ENCODE results near the gene GPATCH2L.

GRCh38 chr14:76212242-76212641 lies 60.5 kb downstream of the GPATCH2L start:
- TF ChIP-seq CTCF (IDR thresholded peaks at IDR 0.05) (no peak), POLR2A (IDR thresholded peaks at IDR 0.05) (no peak)

All from body of pancreas (tissue), 4 donors.